Stomach (tissue), 9 donors: ENCODE measurements around the gene RNASE4. TPM values are rescaled to one million over a fixed set of nuclear protein-coding genes. Genes with fewer than 3 reads are reported as not detected.
"Not testable (repeated sequence)": the region's sequence is repeated elsewhere in the genome, so short reads cannot be mapped to it uniquely, and the experiment has no call there.

Experiments used
- DNase-seq, 2 donors: peaks; one replicate each; pipeline versions ENCODE4 v3.0.0 to v3.0.0-alpha.2; 2013 to 2019
- H3K27ac ChIP-seq, 5 donors: fragments of 200-600 bp in 4 of 5; sonication (generic) in 4 of 5; one replicate each; pipeline ENCODE4 v1.5.1; 2013 to 2019; ENCODE audit warnings: mild to moderate bottlenecking in 1 of 5, moderate library complexity in 1 of 5
- H3K27me3 ChIP-seq, 3 donors: fragments of 200-600 bp; sonication (generic); one replicate each; pipeline ENCODE4 v1.5.1; 2017 to 2019; ENCODE audit warnings: mixed run types in 1 of 3
- H3K36me3 ChIP-seq, 4 donors: fragments of 200-600 bp; sonication (generic); 1 replicate in 3 of 4; 2 replicates in 1 of 4; pipeline ENCODE4 v1.5.1; 2016 to 2019
- H3K4me1 ChIP-seq, 4 donors: fragments of 200-600 bp; sonication (generic); one replicate each; pipeline ENCODE4 v1.5.1; 2016 to 2019
- H3K4me3 ChIP-seq, 4 donors: fragments of 200-600 bp; sonication (generic) in 3 of 4; one replicate each; pipeline ENCODE4 v1.5.1; 2016 to 2019; ENCODE audit warnings: mild to moderate bottlenecking in 1 of 4
- H3K9me3 ChIP-seq, 4 donors: fragments of 200-600 bp; sonication (generic); one replicate each; pipeline ENCODE4 v1.5.1; 2016 to 2019
- EP300 ChIP-seq: sonication (generic); formaldehyde crosslinking; IDR thresholded peaks from one replicate; pipeline ENCODE4 v1.6.1; 2017; ENCODE audit warnings: antibody characterized with exemption
- POLR2A ChIP-seq, 4 donors: fragments of 450-650 bp; IDR thresholded peaks; one replicate each; pipeline ENCODE4 v1.6.1; 2016; ENCODE audit warnings: antibody characterized with exemption in 4 of 4, control low read depth in 2 of 4, mild to moderate bottlenecking in 1 of 4, moderate library complexity in 1 of 4
- POLR2AphosphoS5 ChIP-seq, 3 donors: sonication (generic); formaldehyde crosslinking; IDR thresholded peaks; one replicate each; pipeline ENCODE4 v1.6.1; 2016; ENCODE audit warnings: antibody characterized with exemption in 3 of 3
- whole genome bisulfite sequencing, 5 donors: extraction: QIAGEN DNeasy Blood & Tissue Kit in 3 of 5; methylation state at CpG; one replicate each; pipeline versions ENCODE4 v1.1.5 to v1.1.7; 2013 to 2018; 5-methylcytosine and 5-hydroxymethylcytosine counted together
- intact Hi-C: fragments of 100-400 bp; cut with DNase I; formaldehyde crosslinking; loops from one replicate; pipeline ENCODE4 v1.15.1; 2023; ENCODE audit warnings: low total_unique reads
- polyA plus RNA-seq, 3 donors: library from polyadenylated mRNA; stranded (reverse); fragments of 200-250 nt; gene quantifications; one replicate each; pipeline ENCODE4 v1.2.3, GENCODE V29; 2013
- total RNA-seq, 5 donors: library from RNA; depleted of rRNA; stranded (reverse); fragments of >200 nt; gene quantifications; one replicate each; pipeline versions ENCODE4 v1.1.0 to v1.2.3, GENCODE V29; 2014 to 2016
- TF ChIP-seq, protein P1 (sequence below), 7 experiments: fragments of 450-650 bp in 4 of 7; fragments of 200-600 bp in 3 of 7; sonication (generic) in 3 of 7; IDR thresholded peaks; one replicate each; pipeline ENCODE4 v1.5.1; 2016 to 2019; ENCODE audit warnings: antibody characterized with exemption in 7 of 7, control low read depth in 2 of 7, mild to moderate bottlenecking in 1 of 7
- donor health status: healthy with polysubstance abuse.
- donor health status: Bipolar disorder and iron deficiency.
- donor health status: healthy.

RNASE4 gene
- total and polyA plus RNA-seq, 8 donors = 13.4 to 158 (median 58.0) TPM; not detected in 1

DNA sequence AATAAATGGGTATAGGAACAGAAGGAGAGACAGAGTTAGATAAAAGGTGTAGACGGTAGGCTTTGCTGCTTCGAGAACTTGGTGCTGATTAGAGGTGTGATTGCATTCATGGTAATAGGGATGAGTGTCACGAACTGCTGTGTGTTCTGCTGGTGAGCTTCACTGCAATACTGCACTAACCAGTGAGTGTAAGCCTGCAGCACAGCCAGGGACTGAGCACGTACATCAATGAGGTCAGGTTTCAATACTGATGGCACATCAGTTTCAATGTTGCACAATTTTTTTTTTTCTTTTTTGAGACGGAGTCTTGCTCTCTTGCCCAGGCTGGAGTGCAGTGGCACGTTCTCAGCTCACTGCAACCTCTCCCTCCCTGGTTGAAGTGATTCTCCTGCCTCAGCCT lies 36.4 kb downstream of the RNASE4 start:
- no peaks in the 10 kb centered on the region for H3K36me3 ChIP-seq
- DNase-seq = no peak
- H3K4me3 ChIP-seq = no peak overlapping the region
- WGBS, 5 donors = 65 to 72% (median 69%) methylated on average over 6 of the region's 6 CpGs
- H3K27me3 ChIP-seq = peaks cover 0 to 16% (median 0%) of the 10 kb centered on the region in 3 donors
- H3K4me1 ChIP-seq = peaks cover 4 to 29% (median 8%) of the 10 kb centered on the region in 4 donors
- intact Hi-C loops = no loop called here
- TF ChIP-seq POLR2AphosphoS5 (IDR thresholded peaks at IDR 0.05) = no peak
- no peak for TF ChIP-seq EP300
- TF ChIP-seq, protein P1, sequence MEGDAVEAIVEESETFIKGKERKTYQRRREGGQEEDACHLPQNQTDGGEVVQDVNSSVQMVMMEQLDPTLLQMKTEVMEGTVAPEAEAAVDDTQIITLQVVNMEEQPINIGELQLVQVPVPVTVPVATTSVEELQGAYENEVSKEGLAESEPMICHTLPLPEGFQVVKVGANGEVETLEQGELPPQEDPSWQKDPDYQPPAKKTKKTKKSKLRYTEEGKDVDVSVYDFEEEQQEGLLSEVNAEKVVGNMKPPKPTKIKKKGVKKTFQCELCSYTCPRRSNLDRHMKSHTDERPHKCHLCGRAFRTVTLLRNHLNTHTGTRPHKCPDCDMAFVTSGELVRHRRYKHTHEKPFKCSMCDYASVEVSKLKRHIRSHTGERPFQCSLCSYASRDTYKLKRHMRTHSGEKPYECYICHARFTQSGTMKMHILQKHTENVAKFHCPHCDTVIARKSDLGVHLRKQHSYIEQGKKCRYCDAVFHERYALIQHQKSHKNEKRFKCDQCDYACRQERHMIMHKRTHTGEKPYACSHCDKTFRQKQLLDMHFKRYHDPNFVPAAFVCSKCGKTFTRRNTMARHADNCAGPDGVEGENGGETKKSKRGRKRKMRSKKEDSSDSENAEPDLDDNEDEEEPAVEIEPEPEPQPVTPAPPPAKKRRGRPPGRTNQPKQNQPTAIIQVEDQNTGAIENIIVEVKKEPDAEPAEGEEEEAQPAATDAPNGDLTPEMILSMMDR (IDR thresholded peaks at IDR 0.05) = no peak
- no peak for TF ChIP-seq POLR2A (IDR thresholded peaks at IDR 0.05)
- H3K27ac ChIP-seq = peak overlapping the region in 2 of 5 donors; percentile 83 to 91
- no peaks in the 10 kb centered on the region for H3K9me3 ChIP-seq

DNA sequence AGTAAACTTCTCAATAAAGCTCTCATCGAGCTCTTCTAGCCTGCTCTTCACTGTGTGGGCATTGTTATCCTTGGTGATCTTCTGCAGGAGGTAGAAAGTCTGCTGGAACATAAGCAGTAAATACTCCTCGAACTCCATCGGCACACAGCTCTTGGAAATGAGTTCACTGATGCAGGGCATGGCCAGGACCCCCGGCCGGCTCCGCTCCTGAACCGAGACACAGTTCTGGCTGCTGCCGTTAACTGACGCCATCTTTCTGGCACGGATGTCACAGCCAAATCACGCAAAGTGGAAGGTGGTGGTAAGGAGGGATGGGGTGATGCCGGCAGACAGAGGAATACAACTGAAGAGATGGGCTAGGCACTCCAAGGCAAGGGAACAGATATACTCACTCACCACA lies 37.7 kb downstream of the RNASE4 start:
- H3K27me3 ChIP-seq = peaks cover 0 to 16% (median 0%) of the 10 kb centered on the region in 3 donors
- intact Hi-C loops = no loop called here
- H3K4me1 ChIP-seq = peaks cover 4 to 30% (median 14%) of the 10 kb centered on the region in 4 donors
- TF ChIP-seq POLR2A (IDR thresholded peaks at IDR 0.05) (no peak), POLR2AphosphoS5 (IDR thresholded peaks at IDR 0.05) (no peak), EP300 (no peak)
- TF ChIP-seq, protein P1 (IDR thresholded peaks at IDR 0.05) = no peak
- no peak overlapping the region for H3K4me3 ChIP-seq
- 92 to 96% (median 95%) methylated on average over 12 of the region's 12 CpGs for WGBS, 5 donors
- no peaks in the 10 kb centered on the region for H3K36me3 ChIP-seq
- H3K27ac ChIP-seq = no peak overlapping the region
- no peak for DNase-seq
- H3K9me3 ChIP-seq = no peaks in the 10 kb centered on the region

DNA sequence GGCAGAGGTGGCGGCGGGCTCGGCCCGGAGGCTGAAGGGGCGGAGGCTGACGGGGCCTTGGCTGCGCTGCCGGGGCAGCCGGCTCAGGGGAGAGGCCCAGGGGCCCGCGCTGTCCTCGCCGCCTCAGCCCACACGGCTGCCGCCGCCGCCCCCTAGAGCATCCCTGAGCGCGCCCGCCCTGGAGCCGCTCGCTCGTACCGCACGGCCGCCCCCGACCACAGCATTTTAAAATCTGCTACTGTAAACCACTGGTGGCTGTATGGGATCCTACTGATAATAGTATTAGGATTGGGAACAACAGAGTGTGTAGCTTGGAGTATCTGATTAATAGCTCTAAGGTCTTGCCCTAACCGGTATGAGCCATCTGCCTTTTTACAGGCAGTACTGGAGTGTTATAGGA lies 39.1 kb downstream of the RNASE4 start:
- Histone ChIP-seq H3K9me3 (no peaks in the 10 kb centered on the region), H3K4me1 (peaks cover 4 to 20% (median 13%) of the 10 kb centered on the region in 4 donors), H3K27ac (no peak overlapping the region), H3K27me3 (peaks cover 0 to 16% (median 0%) of the 10 kb centered on the region in 3 donors), H3K4me3 (no peak overlapping the region), H3K36me3 (no peaks in the 10 kb centered on the region)
- 42 to 92% (median 48%) methylated on average over 9 to 28 of the region's 28 CpGs for WGBS, 5 donors
- intact Hi-C loops = no loop called here
- TF ChIP-seq, protein P1 (IDR thresholded peaks at IDR 0.05) = no peak
- TF ChIP-seq POLR2AphosphoS5 (IDR thresholded peaks at IDR 0.05) (no peak), POLR2A (IDR thresholded peaks at IDR 0.05) (no peak), EP300 (no peak)
- DNase-seq = peak in 1 of 2 donors; percentile 18

DNA sequence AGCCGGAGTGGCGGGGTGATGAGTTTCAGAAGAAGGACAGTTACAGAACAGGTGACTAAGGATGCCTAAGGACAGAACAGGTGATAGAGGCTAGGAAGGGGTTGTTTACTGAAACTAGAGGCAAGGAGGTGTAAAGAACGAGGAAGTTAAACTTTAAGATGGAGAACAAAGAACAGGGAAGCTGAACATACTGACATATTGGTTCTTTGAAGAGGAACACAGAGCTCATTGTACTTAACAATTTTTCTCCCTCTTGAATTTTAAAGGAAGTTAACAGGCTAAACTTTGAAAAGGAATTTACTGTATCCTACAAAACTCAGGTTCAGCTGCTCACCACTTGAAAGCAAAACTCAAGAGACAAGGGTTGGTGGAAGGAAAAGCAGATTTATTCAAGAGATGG lies 41.8 kb downstream of the RNASE4 start:
- peaks cover 0 to 16% (median 0%) of the 10 kb centered on the region in 3 donors for H3K27me3 ChIP-seq
- H3K4me3 ChIP-seq, intact Hi-C loops, H3K4me1 ChIP-seq, H3K9me3 ChIP-seq, H3K36me3 ChIP-seq, DNase-seq: not testable (repeated sequence)
- 70 to 82% (median 77%) methylated on average over 3 of the region's 3 CpGs for WGBS, 5 donors
- H3K27ac ChIP-seq = peak overlapping the region in 2 of 5 donors; percentile 16 to 50

DNA sequence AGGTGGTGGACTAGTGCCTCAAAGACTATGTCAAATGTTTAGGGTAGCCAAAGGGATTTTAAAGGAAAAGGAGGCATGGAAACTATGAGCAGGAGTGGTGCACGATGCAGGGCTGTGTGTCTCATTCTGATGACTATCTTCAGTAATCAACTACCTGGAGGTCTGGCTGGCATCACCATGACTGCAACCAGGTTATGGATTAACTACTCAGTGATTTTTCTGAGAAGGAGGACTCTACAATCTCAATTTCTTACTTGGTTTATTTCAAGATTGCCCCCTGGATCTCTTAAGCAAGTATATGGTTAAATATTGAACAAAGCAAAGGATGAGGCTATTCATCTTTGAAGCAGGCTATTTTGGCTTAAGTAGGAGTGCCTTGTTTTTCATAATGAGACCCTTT lies 42.2 kb downstream of the RNASE4 start:
- 36 to 67% (median 57%) methylated on average over 1 of the region's 1 CpG for WGBS, 5 donors
- intact Hi-C loops = no loop called here
- Histone ChIP-seq H3K9me3 (no peaks in the 10 kb centered on the region), H3K4me3 (no peak overlapping the region), H3K4me1 (peaks cover 0 to 8% (median 4%) of the 10 kb centered on the region in 4 donors), H3K27ac (peak overlapping the region in 2 of 5 donors; percentile 16 to 50), H3K36me3 (no peaks in the 10 kb centered on the region), H3K27me3 (peaks cover 0 to 16% (median 0%) of the 10 kb centered on the region in 3 donors)
- TF ChIP-seq EP300 (no peak), POLR2AphosphoS5 (IDR thresholded peaks at IDR 0.05) (no peak), POLR2A (IDR thresholded peaks at IDR 0.05) (no peak)
- TF ChIP-seq, protein P1 (IDR thresholded peaks at IDR 0.05) = no peak
- no peak for DNase-seq
